Measurements from ENCODE around the gene CDH4.

CDH4 gene

DNA sequence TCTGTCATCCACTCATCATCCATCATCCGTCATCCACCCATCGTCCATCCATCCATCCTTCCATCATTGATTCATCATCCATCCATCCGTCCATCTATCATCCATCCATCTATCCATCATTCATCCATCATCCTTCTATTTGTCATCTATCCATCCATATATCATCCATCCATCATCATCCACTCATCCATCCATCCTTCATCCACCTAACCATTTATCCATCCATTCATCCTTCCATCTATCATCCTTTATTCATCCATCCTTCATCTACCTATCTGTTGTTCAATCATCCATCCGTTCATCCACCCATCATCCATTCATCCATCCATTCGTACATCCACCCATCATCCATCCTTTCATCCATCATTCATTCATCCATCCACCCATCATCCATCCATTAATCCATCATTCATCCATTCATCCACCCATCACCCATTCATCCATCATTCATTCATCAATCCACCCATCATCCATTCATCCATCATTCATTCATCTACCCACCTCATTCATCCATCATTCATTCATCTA is 266.4 kb downstream of the CDH4 start:
- no peak for DNase-seq (ENCODE audit: low spot score)

- DNase-seq (ENCODE audit: low spot score): no peak
Measured at GRCh38 chr20:61519488-61519887, 267.4 kb downstream of the CDH4 start.

GRCh38 chr20:61520076-61520892 is 268.2 kb downstream of the CDH4 start:
- DNase-seq (ENCODE audit: low spot score): no peak

DNA sequence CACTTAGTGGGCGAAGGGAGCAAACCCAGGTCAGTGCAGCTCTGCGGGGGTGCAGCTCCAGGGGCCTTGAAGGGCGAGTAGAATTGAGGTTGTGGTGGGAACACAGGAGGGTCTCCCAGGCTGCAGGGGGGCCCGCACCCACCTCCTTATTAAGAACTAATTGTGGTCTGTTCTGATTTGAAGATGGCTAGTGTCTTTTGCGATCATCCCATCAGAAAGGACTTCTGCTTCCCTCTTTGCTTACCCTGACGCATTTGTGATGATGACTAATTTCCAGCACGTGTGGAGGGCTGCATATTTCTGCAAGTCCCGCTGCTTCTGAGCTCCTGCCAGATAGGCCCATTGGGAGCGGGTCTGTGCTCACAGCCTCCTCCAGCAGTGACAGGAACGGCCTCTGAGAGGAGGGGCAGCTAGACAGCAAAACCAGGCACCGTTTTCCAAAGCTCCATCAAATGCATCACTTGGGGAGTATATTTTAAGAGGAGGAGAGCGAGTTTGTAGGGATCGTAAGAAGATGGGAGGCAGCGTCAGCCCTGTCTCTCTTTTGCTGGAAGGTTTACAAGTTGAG is 268.9 kb downstream of the CDH4 start:
- no peak for DNase-seq (ENCODE audit: low spot score)

DNA sequence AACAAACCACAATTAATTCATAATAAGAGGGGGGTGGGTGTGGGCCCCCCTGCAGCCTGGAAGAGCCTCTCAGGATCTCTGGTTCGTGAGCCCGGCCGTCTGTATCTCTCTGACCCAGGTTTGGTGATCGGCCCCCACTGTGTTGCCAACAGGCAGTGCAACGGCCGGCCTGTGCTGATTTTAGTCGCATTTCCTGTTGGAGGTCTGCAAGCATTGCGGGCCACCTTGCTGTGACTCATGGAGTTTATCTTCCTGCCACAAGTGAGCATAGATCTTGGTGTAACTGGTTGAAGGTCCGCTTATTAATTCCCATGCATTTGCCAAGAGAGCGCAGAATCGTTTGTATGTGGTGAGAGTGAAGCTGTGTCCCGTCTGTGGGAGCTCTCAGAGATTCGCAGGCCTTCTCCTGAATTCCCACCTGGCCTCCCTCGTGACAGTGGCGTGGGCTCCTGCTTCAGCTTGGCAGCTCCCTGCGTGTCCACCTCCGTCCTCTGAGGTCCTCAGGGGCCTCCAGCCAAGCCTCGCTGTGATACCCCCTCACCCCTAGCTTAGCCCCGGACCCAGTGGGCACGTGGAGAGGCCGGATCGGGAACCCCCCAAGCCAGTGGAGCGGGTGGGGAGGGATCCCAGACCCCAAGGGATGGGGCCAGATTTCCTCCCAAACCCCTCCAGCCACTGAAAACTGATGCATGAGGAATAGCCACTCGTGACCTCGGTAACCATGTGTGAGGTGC is 269.8 kb downstream of the CDH4 start:
- DNase-seq (ENCODE audit: low spot score): no peak

DNA sequence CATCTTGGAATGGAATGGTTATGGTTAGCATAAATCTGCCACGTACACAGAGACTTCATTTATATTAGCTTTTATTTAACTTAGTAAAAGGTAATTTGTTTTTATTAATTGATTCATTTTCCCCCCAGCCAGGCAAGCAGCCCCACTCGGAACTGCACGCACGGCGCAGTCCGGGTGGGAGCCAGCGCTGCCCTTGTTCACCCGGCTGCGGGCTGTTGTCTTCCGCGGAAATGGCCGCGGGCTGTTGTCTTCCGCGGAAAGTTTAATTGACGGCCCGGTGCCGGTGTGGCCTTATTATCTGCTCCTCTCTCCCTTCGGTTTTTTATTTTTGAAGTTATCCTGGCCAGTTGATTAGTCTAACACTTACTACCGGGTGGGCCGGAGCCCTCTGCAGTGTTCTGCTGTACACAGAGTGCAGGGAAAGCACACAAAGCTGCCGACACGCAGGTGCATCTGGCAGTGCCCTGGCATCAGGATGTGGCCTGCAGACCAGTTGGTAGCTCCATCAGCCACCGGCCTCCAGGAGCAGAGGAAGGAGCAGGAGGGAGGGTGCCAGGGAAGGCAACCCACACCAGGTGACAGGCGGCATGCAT is 270.5 kb downstream of the CDH4 start:
- DNase-seq (ENCODE audit: low spot score): no peak

DNA sequence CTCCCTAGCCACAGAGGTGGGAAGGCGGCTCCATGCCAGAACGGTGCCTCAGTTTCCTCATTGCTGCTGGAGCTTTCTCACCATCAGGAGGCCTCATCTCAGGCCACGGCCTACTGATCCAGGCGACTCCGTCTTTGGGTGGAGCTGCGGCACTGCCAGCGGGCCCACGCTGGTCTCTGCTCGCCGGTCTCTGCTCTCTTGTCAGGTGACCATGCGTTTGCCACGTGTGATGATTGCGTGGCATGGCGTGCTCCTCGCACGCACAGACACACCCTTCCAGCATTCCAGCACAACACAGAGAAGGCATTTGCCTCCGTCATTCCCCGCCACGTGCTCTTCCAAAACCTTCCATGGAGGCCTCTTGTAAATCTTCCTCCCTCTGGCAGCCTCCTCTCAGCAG is 271.1 kb downstream of the CDH4 start:
- no peak for DNase-seq (ENCODE audit: low spot score)

DNA sequence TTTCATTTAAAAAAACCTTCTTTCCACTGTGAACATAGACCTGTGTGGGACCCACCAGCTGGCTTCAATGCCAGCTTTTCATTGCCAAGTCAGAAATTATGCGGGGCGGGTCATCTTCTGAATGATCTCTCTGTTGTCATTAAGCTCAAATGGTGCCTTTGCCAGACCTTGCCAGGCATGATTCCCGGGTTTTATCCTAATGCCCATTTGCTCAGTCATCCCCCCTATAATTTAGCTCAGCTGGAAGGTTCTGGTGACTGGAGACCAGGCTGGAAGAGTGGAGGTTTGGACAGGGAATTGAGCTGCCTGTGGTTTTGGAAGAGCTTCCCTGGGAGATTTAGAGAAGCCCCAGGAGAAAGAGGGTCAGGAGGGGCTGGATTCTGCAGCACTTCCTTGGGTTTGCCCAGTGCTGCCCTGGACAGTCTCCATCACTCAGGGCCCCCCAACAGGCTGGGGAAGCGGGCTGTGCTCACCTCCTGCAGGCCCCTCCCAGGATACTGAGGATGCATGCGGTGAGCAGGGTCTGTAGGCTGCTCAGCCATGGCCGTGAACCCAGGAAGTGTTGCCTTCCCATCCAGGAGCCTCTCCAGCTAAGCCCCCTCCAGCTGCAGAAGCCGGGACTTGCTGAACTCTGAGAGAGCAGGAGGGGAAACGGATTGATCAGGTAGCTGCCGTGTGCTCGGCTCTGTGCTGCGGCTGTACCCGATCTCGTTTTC is 273.0 kb downstream of the CDH4 start:
- no peak for DNase-seq (ENCODE audit: low spot score)

DNA sequence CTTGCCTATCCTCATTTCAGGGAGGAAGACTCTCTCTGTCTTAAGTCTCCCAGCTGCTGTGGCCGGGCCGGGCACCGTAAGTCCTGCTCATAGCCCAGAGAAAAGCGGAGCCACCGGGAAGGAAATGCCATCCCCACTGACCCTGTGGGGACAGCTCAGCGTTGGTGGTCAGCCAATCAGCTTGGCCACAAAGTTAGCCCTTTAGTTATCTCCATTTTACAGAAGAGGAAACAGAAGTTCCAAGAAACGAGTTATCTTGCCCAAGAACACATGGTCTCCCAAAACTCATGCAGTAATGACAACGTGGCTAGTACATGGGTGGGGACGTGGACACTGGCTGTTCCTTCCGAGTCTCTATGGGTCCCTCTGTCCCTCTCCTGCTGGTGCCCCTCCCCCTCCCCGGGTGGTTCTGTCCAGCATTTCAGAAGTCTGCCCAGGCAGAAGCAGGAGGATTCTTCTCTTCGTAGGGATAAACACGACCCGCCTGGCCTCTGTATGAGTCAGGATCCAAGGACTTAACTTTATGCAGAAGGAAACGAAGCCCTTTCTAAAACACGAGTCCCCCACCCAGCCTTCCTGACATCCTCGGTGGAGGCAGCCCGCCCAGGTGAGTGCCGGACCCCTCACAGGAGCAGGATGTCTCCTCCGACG is 273.8 kb downstream of the CDH4 start:
- no peak for DNase-seq (ENCODE audit: low spot score)

DNA sequence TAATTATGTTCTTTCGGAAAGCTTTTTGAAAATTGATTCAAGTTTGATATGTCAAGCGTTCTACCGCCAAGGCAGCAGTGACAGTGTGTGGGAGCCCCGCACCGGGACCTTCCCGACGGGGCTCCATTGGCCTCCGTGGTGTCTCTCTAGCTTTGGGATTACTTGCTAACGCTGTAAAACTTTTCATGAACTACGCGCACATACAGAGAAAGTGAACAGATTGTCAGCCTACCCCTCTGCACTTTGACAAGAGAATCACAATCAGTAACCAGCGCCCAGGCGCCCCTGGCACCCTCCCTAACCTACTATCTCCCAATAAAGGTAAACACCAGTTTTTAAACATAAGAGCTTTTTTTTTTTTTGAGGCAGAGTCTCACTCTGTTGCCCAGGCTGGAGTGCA is 274.8 kb downstream of the CDH4 start:
- DNase-seq (ENCODE audit: low spot score): no peak

GRCh38 chr20:61527626-61528025 is 275.6 kb downstream of the CDH4 start:
- no peak for DNase-seq (ENCODE audit: low spot score)

DNA sequence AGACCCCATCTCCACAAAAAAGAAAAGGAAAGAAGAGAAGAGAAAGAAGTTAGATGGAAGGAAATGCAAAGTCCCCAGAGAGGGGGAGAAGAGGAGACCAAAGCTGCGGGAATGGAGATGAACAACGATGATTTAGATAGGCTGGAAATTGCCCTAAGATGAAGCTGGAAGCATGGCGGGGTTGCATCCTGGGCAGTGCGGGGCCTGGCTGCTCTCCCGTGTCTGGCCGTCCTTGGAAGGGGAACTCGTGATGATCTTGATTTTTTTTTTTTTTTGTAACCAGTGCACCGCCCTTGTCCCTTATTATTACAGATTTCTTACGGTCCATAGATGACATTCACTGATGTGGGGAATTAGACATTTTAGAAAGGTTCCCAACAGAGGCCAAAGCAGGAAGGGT is 276.5 kb downstream of the CDH4 start:
- no peak for DNase-seq (ENCODE audit: low spot score)

DNA sequence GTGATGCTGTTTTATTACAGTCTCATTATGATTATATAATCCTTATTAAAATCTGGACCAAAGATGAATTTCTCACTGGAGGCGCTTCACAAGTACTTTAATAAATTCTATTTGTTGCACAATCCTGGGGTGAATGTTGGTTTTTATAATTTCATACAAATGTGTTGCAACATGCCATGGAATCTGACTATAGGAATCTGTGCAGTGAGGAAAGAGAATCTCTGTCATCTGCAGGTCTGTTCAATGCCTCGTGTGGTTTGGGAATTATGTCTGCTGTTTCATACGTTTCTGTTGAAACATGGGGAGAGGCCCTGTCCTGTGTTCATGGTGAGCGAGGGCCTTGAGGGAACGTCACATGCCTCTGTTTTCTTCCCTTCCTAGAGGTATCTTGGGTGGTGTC is 277.3 kb downstream of the CDH4 start:
- DNase-seq (ENCODE audit: low spot score): no peak

GRCh38 chr20:61531553-61532345 is 279.7 kb downstream of the CDH4 start:
- no peak for DNase-seq (ENCODE audit: low spot score)

- DNase-seq (ENCODE audit: low spot score): no peak
Measured at GRCh38 chr20:61532736-61533135, 280.7 kb downstream of the CDH4 start.

- DNase-seq (ENCODE audit: low spot score): no peak
Measured at GRCh38 chr20:61533231-61533631, 281.2 kb downstream of the CDH4 start.

GRCh38 chr20:61534346-61534745 is 282.3 kb downstream of the CDH4 start:
- no peak for DNase-seq (ENCODE audit: low spot score)

DNA sequence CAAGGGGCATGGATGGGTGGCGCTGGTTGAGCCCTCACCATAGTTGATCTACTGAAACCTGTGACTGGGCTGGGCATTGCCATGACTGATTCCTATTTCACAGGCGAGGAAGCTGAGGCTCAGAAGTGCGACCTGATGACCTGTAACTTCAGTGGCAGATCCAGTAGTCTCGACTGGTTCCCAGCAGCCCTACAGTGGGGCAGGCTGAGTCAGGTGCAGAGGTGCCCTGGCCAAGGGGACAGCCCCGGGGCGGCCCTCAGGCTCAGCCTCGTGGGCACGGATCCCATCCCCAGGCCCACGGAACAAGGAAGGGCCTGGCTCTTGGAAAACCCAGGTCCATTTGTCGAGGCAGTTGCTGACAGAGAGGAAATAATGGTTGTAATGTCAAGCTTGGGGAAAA is 283.0 kb downstream of the CDH4 start:
- no peak for DNase-seq (ENCODE audit: low spot score)

DNA sequence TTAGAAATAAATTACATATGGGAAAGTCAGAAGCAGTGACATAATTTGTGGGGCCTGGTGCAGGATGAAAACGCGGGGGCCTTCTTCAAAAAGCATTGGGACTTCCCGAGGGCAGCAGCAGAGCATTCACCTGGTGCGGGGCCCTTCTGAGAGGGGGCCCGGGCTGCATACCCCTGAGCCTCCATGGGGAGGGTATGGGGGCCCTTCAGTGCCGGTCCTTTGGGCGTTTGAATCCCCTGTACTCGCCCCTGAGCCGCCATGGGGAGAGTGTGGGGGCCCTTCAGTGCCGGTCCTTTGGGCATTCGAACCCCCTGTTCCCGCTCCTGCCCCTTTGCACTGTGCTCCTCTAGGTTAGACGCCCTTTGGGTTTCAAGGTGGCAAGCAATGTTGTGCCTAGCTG is 283.5 kb downstream of the CDH4 start:
- DNase-seq (ENCODE audit: low spot score): no peak

DNA sequence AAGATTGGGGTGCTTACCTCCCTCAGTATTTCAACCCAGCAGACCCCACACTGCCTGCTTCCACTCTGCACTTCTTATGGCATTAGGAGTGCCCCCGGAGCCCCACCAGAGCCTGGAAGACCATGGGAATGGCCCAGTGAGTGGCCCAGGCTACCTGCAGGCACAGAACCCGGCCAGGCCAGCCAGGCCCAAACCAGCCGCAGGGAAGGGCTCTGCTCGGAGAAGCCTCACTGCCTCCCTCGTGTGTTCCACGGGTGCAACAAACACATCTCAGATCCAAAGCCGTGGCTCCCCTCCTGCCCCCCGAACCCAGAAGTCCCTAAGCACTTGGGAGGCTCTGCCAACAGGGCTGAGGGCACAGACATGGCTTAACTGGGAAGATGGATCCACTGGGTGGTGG is 283.9 kb downstream of the CDH4 start:
- no peak for DNase-seq (ENCODE audit: low spot score)

DNA sequence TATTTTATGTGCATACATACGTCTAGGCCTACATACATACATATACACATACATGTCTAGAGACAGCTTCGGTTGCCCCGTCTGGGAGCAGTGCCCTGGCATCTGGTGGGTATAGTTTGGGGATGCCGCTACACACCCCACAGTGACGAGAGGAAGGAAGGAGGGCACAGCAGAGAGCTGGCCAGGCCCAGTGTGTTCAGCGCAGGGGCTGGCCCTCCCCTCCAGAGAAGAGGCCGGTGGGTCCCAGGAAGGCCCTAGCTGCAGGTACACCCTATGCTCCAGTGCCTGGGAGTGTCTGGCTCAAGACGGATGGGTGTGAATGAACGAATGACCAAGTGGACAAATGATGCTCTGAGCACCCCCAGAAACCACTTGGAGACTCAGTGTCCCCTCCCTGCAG is 284.6 kb downstream of the CDH4 start:
- DNase-seq (ENCODE audit: low spot score): no peak

Data from CD4-positive, alpha-beta T cell treated with Interleukin-15 for 4 hours (primary cell).